K562 (cell line): Measurements from ENCODE around the gene ITPR2. TPM values are rescaled to one million over a fixed set of nuclear protein-coding genes. Genes with fewer than 3 reads are reported as not detected.

Source experiments
- ATF1 ChIP-seq, 2 experiments: fragments of 450-650 bp in 1 of 2; IDR thresholded peaks; 2 replicates each; pipeline ENCODE4 v1.6.1; 2016; ENCODE audit warnings: missing compliant biosample characterization in 1 of 2, missing genetic modification characterization in 1 of 2
- CTBP1 ChIP-seq: fragments of 450-650 bp; IDR thresholded peaks from 2 replicates; pipeline ENCODE4 v1.6.1; 2016; ENCODE audit warnings: borderline replicate concordance
- ELF1 ChIP-seq: fragments of 200-800 bp; sonication (Bioruptor generic); IDR thresholded peaks from 2 replicates; pipeline ENCODE4 v1.6.1; 2016; ENCODE audit warnings: missing genetic modification characterization, missing compliant biosample characterization
- GABPA ChIP-seq: fragments of 200-800 bp; sonication (Bioruptor generic); conservative IDR thresholded peaks from 2 replicates; pipeline ENCODE4 v1.6.1; 2016; ENCODE audit warnings: low read depth, missing genetic modification characterization, missing compliant biosample characterization
- GABPB1 ChIP-seq: sonication (generic); formaldehyde crosslinking; IDR thresholded peaks from 2 replicates; pipeline ENCODE4 v1.8.0; 2022; ENCODE audit warnings: mild to moderate bottlenecking, missing genetic modification reagents
- GTF2B ChIP-seq: IDR thresholded peaks from 2 replicates; pipeline ENCODE4 v1.6.1; 2011; ENCODE audit not compliant: insufficient read length; ENCODE audit errors: extremely low read depth
- HLTF ChIP-seq: fragments of 450-650 bp; IDR thresholded peaks from 2 replicates; pipeline ENCODE4 v1.6.1; 2016
- HMBOX1 ChIP-seq: sonication (generic); IDR thresholded peaks from 2 replicates; pipeline ENCODE4 v1.6.1; 2016
- HNRNPLL ChIP-seq: fragments of 200-400 bp; formaldehyde crosslinking; IDR thresholded peaks from 2 replicates; pipeline ENCODE4 v1.6.1; 2017; ENCODE audit warnings: low read length, low read depth, mild to moderate bottlenecking; ENCODE audit not compliant: poor library complexity, severe bottlenecking
- OTX1 ChIP-seq: fragments of 450-650 bp; formaldehyde crosslinking; IDR thresholded peaks from 2 replicates; pipeline ENCODE4 v1.4.0; 2022; ENCODE audit warnings: mild to moderate bottlenecking
- PTTG1 ChIP-seq: fragments of 450-650 bp; IDR thresholded peaks from 2 replicates; pipeline ENCODE4 v1.6.1; 2016; ENCODE audit warnings: low read depth, mild to moderate bottlenecking, missing genetic modification characterization, missing compliant biosample characterization
- RFX5 ChIP-seq: IDR thresholded peaks from 2 replicates; pipeline ENCODE4 v1.6.1; 2011; ENCODE audit warnings: low read depth, mild to moderate bottlenecking, improper control_type of control experiment, low read length
- SAFB2 ChIP-seq: fragments of 200-400 bp; formaldehyde crosslinking; IDR thresholded peaks from 2 replicates; pipeline ENCODE4 v1.6.1; 2018; ENCODE audit warnings: borderline replicate concordance, low read length, low read depth, moderate library complexity; ENCODE audit not compliant: severe bottlenecking
- TRIM24 ChIP-seq, 2 experiments: fragments of 450-650 bp; IDR thresholded peaks; 2 replicates each; pipeline ENCODE4 v1.6.1; 2016
- ZFP30 ChIP-seq: fragments of 250-450 bp; sonication (Bioruptor Pico); IDR thresholded peaks from 2 replicates; pipeline ENCODE4 v1.8.0; 2022; ENCODE audit warnings: moderate library complexity, mild to moderate bottlenecking, inconsistent platforms, borderline replicate concordance
- ZFPM2 ChIP-seq: fragments of 250-450 bp; sonication (Bioruptor Pico); IDR thresholded peaks from 2 replicates; pipeline ENCODE4 v1.5.1; 2022; ENCODE audit warnings: mild to moderate bottlenecking
- ZNF41 ChIP-seq: fragments of 250-450 bp; sonication (Bioruptor Pico); conservative IDR thresholded peaks from 2 replicates; pipeline ENCODE4 v1.4.0; 2020; ENCODE audit warnings: mild to moderate bottlenecking
- ZNF766 ChIP-seq: fragments of 200-800 bp; sonication (Bioruptor generic); conservative IDR thresholded peaks from 2 replicates; pipeline ENCODE4 v1.6.1; 2016; ENCODE audit warnings: missing genetic modification characterization, missing compliant biosample characterization
- polyA plus RNA-seq, 8 experiments: library from polyadenylated mRNA; depleted of rRNA in 4 of 8; stranded (reverse) in 5 of 8; unstranded in 3 of 8; fragments of >200 nt; fragmentation: Nextera tagmentation in 2 of 8; fragmentation: Illumina TruSeq in 1 of 8; extraction: Ambion mirVana in 2 of 8; extraction: Trizol in 1 of 8; gene quantifications; 2 replicates each; pipeline versions ENCODE4 v1.2.1 to v1.2.3, GENCODE V29; 2011 to 2014; ENCODE audit warnings: inconsistent platforms in 1 of 8, missing spikeins in 1 of 8
- total RNA-seq, 7 experiments: library from RNA; depleted of rRNA in 6 of 7; stranded (reverse); fragments of >200 nt in 6 of 7; fragmentation: Illumina TruSeq in 2 of 7; extraction: Trizol in 2 of 7; gene quantifications; 2 replicates each; pipeline versions ENCODE4 v1.2.1 to v1.2.3, GENCODE V29; 2011 to 2021; ENCODE audit warnings: low replicate concordance in 1 of 7
- TF ChIP-seq, protein P1 (sequence below): fragments of 450-650 bp; formaldehyde crosslinking; IDR thresholded peaks from 2 replicates; pipeline ENCODE4 v1.4.0; 2022; ENCODE audit warnings: missing genetic modification characterization
- TF ChIP-seq, protein P2 (sequence below): IDR thresholded peaks from 2 replicates; pipeline ENCODE4 v1.6.1; 2014; ENCODE audit warnings: antibody characterized with exemption
- TF ChIP-seq, protein P3 (sequence below): fragments of 250-450 bp; sonication (Bioruptor Pico); IDR thresholded peaks from 2 replicates; pipeline ENCODE4 v1.8.0; 2022; ENCODE audit warnings: moderate library complexity, mild to moderate bottlenecking, inconsistent platforms
- TF ChIP-seq, protein P4 (sequence below): fragments of 200-800 bp; sonication (Bioruptor generic); IDR thresholded peaks from 2 replicates; pipeline ENCODE4 v1.6.1; 2017; ENCODE audit warnings: missing genetic modification characterization, missing compliant biosample characterization

ITPR2 gene
- total and polyA plus RNA-seq, 9 of the 15 experiments (the other 6 are each of a cell fraction or from before 2014, with no cell fraction given): 0.21 to 3.3 (median 0.95) TPM

DNA sequence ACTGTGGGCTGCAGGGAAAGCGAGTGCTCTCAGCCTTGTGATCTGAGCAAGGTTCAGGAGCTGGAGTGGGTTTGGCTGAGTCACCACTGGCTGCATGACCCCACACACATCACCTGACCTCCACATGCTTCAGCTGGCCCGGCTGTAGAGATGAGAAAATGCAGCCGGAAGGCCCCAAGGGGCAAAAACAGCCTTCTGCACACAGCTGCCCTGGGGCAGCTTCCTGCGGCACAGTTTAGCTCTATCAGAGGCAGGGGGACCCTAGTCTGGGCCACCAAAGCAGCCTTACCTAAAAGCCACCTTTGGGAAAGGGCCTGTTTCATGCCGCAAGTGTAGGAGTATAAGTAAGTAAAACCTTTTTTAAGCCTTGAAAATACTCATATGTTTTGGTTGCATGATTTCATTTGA lies 514.3 kb downstream of the ITPR2 start (continued):
- TF ChIP-seq, protein P1, sequence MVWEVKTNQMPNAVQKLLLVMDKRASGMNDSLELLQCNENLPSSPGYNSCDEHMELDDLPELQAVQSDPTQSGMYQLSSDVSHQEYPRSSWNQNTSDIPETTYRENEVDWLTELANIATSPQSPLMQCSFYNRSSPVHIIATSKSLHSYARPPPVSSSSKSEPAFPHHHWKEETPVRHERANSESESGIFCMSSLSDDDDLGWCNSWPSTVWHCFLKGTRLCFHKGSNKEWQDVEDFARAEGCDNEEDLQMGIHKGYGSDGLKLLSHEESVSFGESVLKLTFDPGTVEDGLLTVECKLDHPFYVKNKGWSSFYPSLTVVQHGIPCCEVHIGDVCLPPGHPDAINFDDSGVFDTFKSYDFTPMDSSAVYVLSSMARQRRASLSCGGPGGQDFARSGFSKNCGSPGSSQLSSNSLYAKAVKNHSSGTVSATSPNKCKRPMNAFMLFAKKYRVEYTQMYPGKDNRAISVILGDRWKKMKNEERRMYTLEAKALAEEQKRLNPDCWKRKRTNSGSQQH (CRISPR knock-in tag): no peak
- TF ChIP-seq, protein P2, sequence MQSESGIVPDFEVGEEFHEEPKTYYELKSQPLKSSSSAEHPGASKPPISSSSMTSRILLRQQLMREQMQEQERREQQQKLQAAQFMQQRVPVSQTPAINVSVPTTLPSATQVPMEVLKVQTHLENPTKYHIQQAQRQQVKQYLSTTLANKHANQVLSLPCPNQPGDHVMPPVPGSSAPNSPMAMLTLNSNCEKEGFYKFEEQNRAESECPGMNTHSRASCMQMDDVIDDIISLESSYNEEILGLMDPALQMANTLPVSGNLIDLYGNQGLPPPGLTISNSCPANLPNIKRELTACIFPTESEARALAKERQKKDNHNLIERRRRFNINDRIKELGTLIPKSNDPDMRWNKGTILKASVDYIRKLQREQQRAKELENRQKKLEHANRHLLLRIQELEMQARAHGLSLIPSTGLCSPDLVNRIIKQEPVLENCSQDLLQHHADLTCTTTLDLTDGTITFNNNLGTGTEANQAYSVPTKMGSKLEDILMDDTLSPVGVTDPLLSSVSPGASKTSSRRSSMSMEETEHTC: peak; percentile 72; the same call in 1 of the 2 replicates
- no peak for TF ChIP-seq ELF1
- no peak for TF ChIP-seq HLTF
- peak in 1 of 2 experiments; percentile 26; a peak in 1 of 4 replicates for TF ChIP-seq TRIM24 (IDR thresholded peaks at IDR 0.05)
- TF ChIP-seq ZFP30: no peak
- TF ChIP-seq GABPB1: no peak
- no peak for TF ChIP-seq GTF2B
- peak; percentile 62 for TF ChIP-seq GABPA
- TF ChIP-seq ZNF766: peak; percentile 78; the same call in 1 of the 2 replicates
- TF ChIP-seq, protein P3, sequence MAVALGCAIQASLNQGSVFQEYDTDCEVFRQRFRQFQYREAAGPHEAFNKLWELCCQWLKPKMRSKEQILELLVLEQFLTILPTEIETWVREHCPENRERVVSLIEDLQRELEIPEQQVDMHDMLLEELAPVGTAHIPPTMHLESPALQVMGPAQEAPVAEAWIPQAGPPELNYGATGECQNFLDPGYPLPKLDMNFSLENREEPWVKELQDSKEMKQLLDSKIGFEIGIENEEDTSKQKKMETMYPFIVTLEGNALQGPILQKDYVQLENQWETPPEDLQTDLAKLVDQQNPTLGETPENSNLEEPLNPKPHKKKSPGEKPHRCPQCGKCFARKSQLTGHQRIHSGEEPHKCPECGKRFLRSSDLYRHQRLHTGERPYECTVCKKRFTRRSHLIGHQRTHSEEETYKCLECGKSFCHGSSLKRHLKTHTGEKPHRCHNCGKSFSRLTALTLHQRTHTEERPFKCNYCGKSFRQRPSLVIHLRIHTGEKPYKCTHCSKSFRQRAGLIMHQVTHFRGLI: peak; percentile 66; the same call in 1 of the 2 replicates
- TF ChIP-seq OTX1: no peak
- TF ChIP-seq RFX5: no peak
- TF ChIP-seq ATF1 (CRISPR knock-in tag; IDR thresholded peaks at IDR 0.05): no peak
- peak; percentile 28; the same call in 1 of the 2 replicates for TF ChIP-seq ATF1 (tag; IDR thresholded peaks at IDR 0.05)
- no peak for TF ChIP-seq PTTG1 (tag)
- peak; percentile 73 for TF ChIP-seq ZNF41
- TF ChIP-seq, protein P4, sequence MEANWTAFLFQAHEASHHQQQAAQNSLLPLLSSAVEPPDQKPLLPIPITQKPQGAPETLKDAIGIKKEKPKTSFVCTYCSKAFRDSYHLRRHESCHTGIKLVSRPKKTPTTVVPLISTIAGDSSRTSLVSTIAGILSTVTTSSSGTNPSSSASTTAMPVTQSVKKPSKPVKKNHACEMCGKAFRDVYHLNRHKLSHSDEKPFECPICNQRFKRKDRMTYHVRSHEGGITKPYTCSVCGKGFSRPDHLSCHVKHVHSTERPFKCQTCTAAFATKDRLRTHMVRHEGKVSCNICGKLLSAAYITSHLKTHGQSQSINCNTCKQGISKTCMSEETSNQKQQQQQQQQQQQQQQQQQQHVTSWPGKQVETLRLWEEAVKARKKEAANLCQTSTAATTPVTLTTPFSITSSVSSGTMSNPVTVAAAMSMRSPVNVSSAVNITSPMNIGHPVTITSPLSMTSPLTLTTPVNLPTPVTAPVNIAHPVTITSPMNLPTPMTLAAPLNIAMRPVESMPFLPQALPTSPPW (CRISPR knock-in tag): no peak
- TF ChIP-seq HMBOX1: no peak
- no peak for TF ChIP-seq CTBP1
- no peak for TF ChIP-seq HNRNPLL
- no peak for TF ChIP-seq SAFB2
- TF ChIP-seq ZFPM2: no peak
